Endothelial cell of umbilical vein (primary cell): ENCODE measurements around the gene RIBC2. TPM values are rescaled to one million over a fixed set of nuclear protein-coding genes. Genes with fewer than 3 reads are reported as not detected.

Experiments used
- BruUV-seq: library from RNA; stranded (reverse); fragments of 400-500 nt; replicated peaks from 2 replicates; lab custom pipeline; 2021; lab: Mats Ljungman, UMichigan
- CTCF ChIA-PET: fragments of 300-600, 350-600 bp; sonication (Branson Sonifier 250); formaldehyde crosslinking; loops from one replicate; lab custom pipeline; 2021; ENCODE audit warnings: antibody characterized with exemption, inconsistent platforms; lab: Charles Lee
- POLR2A ChIA-PET: fragments of 300-600, 350-600 bp; sonication (Branson Sonifier 250); formaldehyde crosslinking; loops from one replicate; lab custom pipeline; 2021; ENCODE audit warnings: antibody characterized with exemption, inconsistent platforms; lab: Charles Lee
- DNase-seq: peaks from one replicate; pipeline ENCODE4 v3.0.0-alpha.2; 2011; ENCODE audit warnings: low read depth, low spot score
- FAIRE-seq: peaks from 2 replicates; lab custom pipeline; 2011; peaks lifted over from hg19 to GRCh38; lab: Jason Lieb, UNC
- H2AFZ ChIP-seq: 2 replicates; pipeline ENCODE4 v1.6.0; 2012; ENCODE audit warnings: low read depth, low read length, control low read depth, inconsistent platforms
- H3K27ac ChIP-seq: 2 replicates; pipeline ENCODE4 v1.5.1; 2011; ENCODE audit warnings: low read depth, mild to moderate bottlenecking, control low read depth, low read length, moderate library complexity; ENCODE audit not compliant: insufficient read depth
- H3K27me3 ChIP-seq, 2 experiments: 2 replicates each; pipeline versions ENCODE4 v1.6.0 to v1.6.1; 2011; ENCODE audit warnings: low read length in 2 of 2, mixed read lengths in 1 of 2; ENCODE audit not compliant: control insufficient read depth in 2 of 2, insufficient read depth in 2 of 2
- H3K36me3 ChIP-seq, 2 experiments: 2 replicates in 1 of 2; 3 replicates in 1 of 2; pipeline ENCODE4 v1.5.1; 2011; ENCODE audit warnings: low read length in 2 of 2, mild to moderate bottlenecking in 1 of 2, moderate library complexity in 1 of 2; ENCODE audit not compliant: control insufficient read depth in 2 of 2, insufficient read depth in 2 of 2; ENCODE audit errors: extremely low read depth in 1 of 2
- H3K4me1 ChIP-seq: 3 replicates; pipeline ENCODE4 v1.5.1; 2011; ENCODE audit warnings: mild to moderate bottlenecking, low read length; ENCODE audit not compliant: control insufficient read depth, insufficient read depth; ENCODE audit errors: extremely low read depth
- H3K4me2 ChIP-seq: 2 replicates; pipeline ENCODE4 v1.6.1; 2011; ENCODE audit warnings: low read length, control low read depth, mixed read lengths; ENCODE audit not compliant: insufficient read depth
- H3K4me3 ChIP-seq, 3 experiments: fragments of 200-600 bp in 1 of 3; sonication (generic), shearing (Covaris generic) in 1 of 3; replicated peaks in 1 of 3; 2 replicates each; pipeline ENCODE4 v1.5.1; 2011 to 2016; ENCODE audit warnings: control low read depth in 3 of 3, low read length in 3 of 3, mild to moderate bottlenecking in 2 of 3, inconsistent platforms in 1 of 3, low read depth in 1 of 3, moderate library complexity in 1 of 3; ENCODE audit not compliant: insufficient read depth in 1 of 3
- H3K79me2 ChIP-seq: 2 replicates; pipeline ENCODE4 v1.6.0; 2012; ENCODE audit warnings: low read length, inconsistent platforms; ENCODE audit not compliant: control insufficient read depth, insufficient read depth
- H3K9ac ChIP-seq: replicated peaks from 2 replicates; pipeline ENCODE3; 2011; ENCODE audit warnings: low read length, control low read depth; ENCODE audit not compliant: insufficient read depth; ENCODE audit errors: extremely low read depth
- H3K9me1 ChIP-seq: replicated peaks from 3 replicates; pipeline ENCODE4 v1.6.0; 2011; ENCODE audit warnings: mild to moderate bottlenecking, low read length; ENCODE audit not compliant: control insufficient read depth, insufficient read depth; ENCODE audit errors: extremely low read depth
- H3K9me3 ChIP-seq: replicated peaks from 2 replicates; pipeline ENCODE4 v1.5.1; 2012; ENCODE audit warnings: low read length, inconsistent platforms; ENCODE audit not compliant: control insufficient read depth, insufficient read depth
- H4K20me1 ChIP-seq: replicated peaks from 2 replicates; pipeline ENCODE3; 2011; ENCODE audit warnings: mild to moderate bottlenecking, low read length; ENCODE audit not compliant: control insufficient read depth, insufficient read depth; ENCODE audit errors: extremely low read depth
- CTCF ChIP-seq, 2 donors: IDR thresholded peaks; 1 replicate in 1 of 2; 2 replicates in 1 of 2; pipeline ENCODE4 v1.5.1; 2011; ENCODE audit warnings: low read length in 2 of 2, mild to moderate bottlenecking in 2 of 2, moderate library complexity in 2 of 2, control low read depth in 1 of 2, inconsistent platforms in 1 of 2, low read depth in 1 of 2; ENCODE audit not compliant: insufficient read depth in 1 of 2; ENCODE audit errors: extremely low read depth in 1 of 2
- EZH2 ChIP-seq: IDR thresholded peaks from 2 replicates; pipeline ENCODE4 v1.6.1; 2012; ENCODE audit warnings: borderline replicate concordance, low read depth, mild to moderate bottlenecking, moderate library complexity, low read length, inconsistent platforms; ENCODE audit not compliant: severe bottlenecking
- FOS ChIP-seq: IDR thresholded peaks from 2 replicates; pipeline ENCODE4 v1.6.1; 2011; ENCODE audit warnings: mild to moderate bottlenecking, low read length, moderate library complexity, borderline replicate concordance; ENCODE audit not compliant: insufficient read depth
- GATA2 ChIP-seq: IDR thresholded peaks from 2 replicates; pipeline ENCODE4 v1.7.0; 2011; ENCODE audit warnings: low read depth, mild to moderate bottlenecking, moderate library complexity, mixed read lengths, low read length; ENCODE audit not compliant: insufficient read length, insufficient read depth
- JUN ChIP-seq: IDR thresholded peaks from 2 replicates; pipeline ENCODE4 v1.6.1; 2011; ENCODE audit warnings: borderline replicate concordance, low read depth; ENCODE audit not compliant: insufficient read length, insufficient read depth
- MAX ChIP-seq: IDR thresholded peaks from 2 replicates; pipeline ENCODE4 v1.6.1; 2011; ENCODE audit not compliant: insufficient read depth, insufficient read length
- MYC ChIP-seq: IDR thresholded peaks from one replicate; pipeline ENCODE4 v1.6.1; 2011; ENCODE audit warnings: mild to moderate bottlenecking, low read depth, low read length
- POLR2A ChIP-seq: IDR thresholded peaks from 2 replicates; pipeline ENCODE4 v1.6.1; 2012; ENCODE audit warnings: low read depth, mild to moderate bottlenecking, control low read depth, low read length
- POLR2AphosphoS5 ChIP-seq: IDR thresholded peaks from 2 replicates; pipeline ENCODE4 v1.6.1; 2012; ENCODE audit warnings: low read depth, mild to moderate bottlenecking, control low read depth, low read length, moderate library complexity; ENCODE audit not compliant: insufficient read depth
- dilution Hi-C: fragments of 300-500 bp; cut with MboI; formaldehyde crosslinking; loops from one replicate; pipeline ENCODE4 v1.15.0; 2019; ENCODE audit warnings: low sequenced_read_pairs; ENCODE audit not compliant: extremely low pct_ligation_motif_present
- intact Hi-C: fragments of 100-400 bp; cut with micrococcal nuclease; formaldehyde crosslinking; loops from one replicate; pipeline ENCODE4 v1.10.0; 2022
- polyA plus RNA-seq, 4 experiments: library from polyadenylated mRNA; depleted of rRNA in 3 of 4; stranded (reverse) in 3 of 4; unstranded in 1 of 4; fragments of >200 nt; gene quantifications; 2 replicates each; pipeline versions ENCODE4 v1.2.1 to v1.2.3, GENCODE V29; 2011 to 2012; ENCODE audit warnings: missing spikeins in 1 of 4
- total RNA-seq: library from RNA; stranded (reverse); gene quantifications from 2 replicates; pipeline ENCODE4 v1.2.3, GENCODE V29; 2021

The RIBC2 gene
- total and polyA plus RNA-seq, 2 donors (not counting 3 experiments of a cell fraction or from before 2014, with no cell fraction given) = 1.2 to 5.7 TPM

GRCh38 chr22:45389546-45389945, 23.9 kb upstream of the RIBC2 start:
- Histone ChIP-seq H3K9ac (no peak overlapping the region), H3K36me3 (no peaks in the 10 kb centered on the region), H2AFZ (no peak overlapping the region), H3K27ac (no peak overlapping the region), H3K79me2 (no peaks in the 10 kb centered on the region), H3K9me1 (no peaks in the 10 kb centered on the region), H3K9me3 (no peaks in the 10 kb centered on the region), H3K27me3 (peaks cover 4 to 16% of the 10 kb centered on the region in 2 experiments), H3K4me1 (no peaks in the 10 kb centered on the region), H3K4me2 (no peak overlapping the region), H3K4me3 (no peak overlapping the region), H4K20me1 (no peaks in the 10 kb centered on the region)
- POLR2A ChIA-PET = no interaction called here
- CTCF ChIA-PET = interaction anchor here (1.0 kb wide), 1 partner anchor 12 kb away, joined by 3 read pairs; no protein-coding TSS in a partner anchor
- no TSS peak for BruUV-seq
- no peak for TF ChIP-seq MAX
- TF ChIP-seq POLR2AphosphoS5 = no peak
- TF ChIP-seq CTCF (IDR thresholded peaks at IDR 0.05; ENCODE audit: extremely low read depth in 1 of 2, insufficient read depth in 1 of 2, low read depth in 1 of 2, low read length in 2 of 2) = no peak
- TF ChIP-seq JUN = no peak
- TF ChIP-seq GATA2 = no peak
- no peak for TF ChIP-seq EZH2
- TF ChIP-seq MYC = no peak
- TF ChIP-seq FOS = no peak
- no peak for TF ChIP-seq POLR2A
- dilution Hi-C loops (no loop called here), intact Hi-C loops (no loop called here)
- no peak for FAIRE-seq
- no peak for DNase-seq
